ENCODE measurements around the gene TTLL4. TPM values are rescaled to one million over a fixed set of nuclear protein-coding genes. Genes with fewer than 3 reads are reported as not detected.

Gene TTLL4
- total RNA-seq, 1 donor from 2014 or later = 47.3 TPM

DNA sequence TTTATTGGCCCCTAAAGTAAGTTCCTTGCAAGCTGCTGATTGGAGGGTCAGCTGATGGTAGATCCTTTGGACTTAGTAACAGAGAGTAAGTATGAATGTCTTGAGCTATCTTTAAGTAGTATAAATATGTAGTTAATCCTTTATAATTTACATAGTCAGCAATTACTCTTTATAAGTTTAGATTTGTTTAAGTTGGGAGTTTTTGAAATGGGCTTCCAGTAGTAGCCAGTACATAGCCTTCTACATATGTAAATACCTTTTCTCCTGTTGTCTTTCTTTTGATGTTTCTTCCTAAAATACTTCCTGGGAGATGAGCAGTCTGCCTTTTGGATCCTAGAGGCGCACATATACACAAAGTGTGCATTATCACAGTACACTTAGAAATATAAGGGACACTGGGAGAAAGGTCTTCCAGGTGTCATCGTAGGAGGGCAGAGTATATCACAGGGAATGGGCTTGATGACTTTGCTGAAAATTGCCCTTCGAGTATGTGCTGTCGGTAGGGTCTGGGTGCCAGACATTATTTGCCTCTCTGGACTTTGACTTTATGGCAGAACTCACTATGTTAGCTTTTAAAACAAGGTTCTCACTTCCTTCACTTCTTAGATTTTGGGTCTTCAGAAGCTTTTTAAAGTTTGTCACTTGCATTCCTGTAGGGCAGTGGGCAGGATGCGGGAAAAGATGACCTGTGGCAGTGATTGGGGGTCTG lies 21.6 kb downstream of the TTLL4 start:
- Mint-ChIP-seq H3K27me3 (ENCODE audit: unreplicated experiment) (peaks cover 1% of the 10 kb centered on the region), H3K4me3 (ENCODE audit: unreplicated experiment) (no peak overlapping the region), H3K36me3 (ENCODE audit: low read depth, unreplicated experiment) (peaks cover 18% of the 10 kb centered on the region), H3K4me1 (ENCODE audit: unreplicated experiment) (peaks cover 20% of the 10 kb centered on the region), H3K27ac (ENCODE audit: unreplicated experiment) (peak overlapping the region; percentile 15), H3K9me3 (ENCODE audit: unreplicated experiment) (peaks cover 4% of the 10 kb centered on the region)
- DNase-seq (ENCODE audit: low spot score) = no peak
- TF ChIP-seq CTCF (IDR thresholded peaks at IDR 0.05; ENCODE audit: unreplicated experiment) = no peak

DNA sequence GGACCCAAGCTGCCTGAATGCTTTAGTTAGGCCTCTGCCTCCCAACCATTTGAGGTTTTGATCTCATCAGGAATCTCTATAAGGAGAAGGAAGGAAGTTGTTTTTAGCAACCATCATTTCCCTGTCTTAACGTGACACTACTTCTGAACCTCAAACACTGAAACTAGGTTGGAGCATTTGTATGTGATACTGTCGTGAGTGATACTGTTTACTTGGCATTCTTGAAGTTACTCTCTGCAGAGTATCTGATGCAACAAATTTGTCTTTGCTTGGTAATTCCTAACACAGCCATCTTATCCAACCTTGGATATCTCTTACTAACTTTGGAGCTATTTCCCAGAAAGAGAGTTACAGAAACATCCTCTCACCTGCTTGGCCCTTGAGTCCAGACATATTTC lies 22.1 kb downstream of the TTLL4 start:
- peaks cover 15% of the 10 kb centered on the region for H3K36me3 Mint-ChIP-seq (ENCODE audit: low read depth, unreplicated experiment)
- no peak for TF ChIP-seq CTCF (IDR thresholded peaks at IDR 0.05; ENCODE audit: unreplicated experiment)
- no peak for DNase-seq (ENCODE audit: low spot score)
- H3K4me3 Mint-ChIP-seq (ENCODE audit: unreplicated experiment) = no peak overlapping the region
- H3K27me3 Mint-ChIP-seq (ENCODE audit: unreplicated experiment) = peaks cover 1% of the 10 kb centered on the region
- H3K4me1 Mint-ChIP-seq (ENCODE audit: unreplicated experiment) = peaks cover 20% of the 10 kb centered on the region
- peaks cover 2% of the 10 kb centered on the region for H3K9me3 Mint-ChIP-seq (ENCODE audit: unreplicated experiment)
- H3K27ac Mint-ChIP-seq (ENCODE audit: unreplicated experiment) = no peak overlapping the region

- no peak for TF ChIP-seq CTCF (IDR thresholded peaks at IDR 0.05; ENCODE audit: unreplicated experiment)
- Mint-ChIP-seq H3K36me3 (ENCODE audit: low read depth, unreplicated experiment) (peaks cover 19% of the 10 kb centered on the region), H3K9me3 (ENCODE audit: unreplicated experiment) (no peaks in the 10 kb centered on the region), H3K27ac (ENCODE audit: unreplicated experiment) (no peak overlapping the region), H3K4me1 (ENCODE audit: unreplicated experiment) (peaks cover 20% of the 10 kb centered on the region), H3K4me3 (ENCODE audit: unreplicated experiment) (no peak overlapping the region), H3K27me3 (ENCODE audit: unreplicated experiment) (no peaks in the 10 kb centered on the region)
- no peak for DNase-seq (ENCODE audit: low spot score)
These were observed 22.8 kb downstream of the TTLL4 start for GRCh38 chr2:218733171-218734021.

GRCh38 chr2:218734190-218734975 lies 23.7 kb downstream of the TTLL4 start:
- no peaks in the 10 kb centered on the region for H3K27me3 Mint-ChIP-seq (ENCODE audit: unreplicated experiment)
- TF ChIP-seq CTCF (IDR thresholded peaks at IDR 0.05; ENCODE audit: unreplicated experiment) = no peak
- peaks cover 20% of the 10 kb centered on the region for H3K4me1 Mint-ChIP-seq (ENCODE audit: unreplicated experiment)
- H3K27ac Mint-ChIP-seq (ENCODE audit: unreplicated experiment) = no peak overlapping the region
- H3K4me3 Mint-ChIP-seq (ENCODE audit: unreplicated experiment) = no peak overlapping the region
- no peak for DNase-seq (ENCODE audit: low spot score)
- H3K9me3 Mint-ChIP-seq (ENCODE audit: unreplicated experiment) = no peaks in the 10 kb centered on the region
- peaks cover 19% of the 10 kb centered on the region for H3K36me3 Mint-ChIP-seq (ENCODE audit: low read depth, unreplicated experiment)

Measured in endothelial cell (in vitro differentiated cells).